H9 (cell line): Measurements from ENCODE around the gene OR14A2. TPM values are rescaled to one million over a fixed set of nuclear protein-coding genes. Genes with fewer than 3 reads are reported as not detected.

Experiments
- DNase-seq: peaks from one replicate; pipeline ENCODE4 v3.0.0-alpha.2; 2017
- H2AFZ ChIP-seq: one replicate; pipeline ENCODE4 v1.6.1; 2013; ENCODE audit warnings: mild to moderate bottlenecking, low read length, control low read depth, moderate library complexity
- H2AK5ac ChIP-seq: 2 replicates; pipeline ENCODE4 v1.6.1; 2013; ENCODE audit warnings: low read length, control low read depth, mixed read lengths; ENCODE audit not compliant: insufficient read length
- H2BK120ac ChIP-seq: one replicate; pipeline ENCODE4 v1.6.1; 2013; ENCODE audit warnings: low read depth, mild to moderate bottlenecking, low read length, control low read depth, inconsistent platforms; ENCODE audit not compliant: poor library complexity, severe bottlenecking
- H2BK12ac ChIP-seq: 2 replicates; pipeline ENCODE4 v1.6.1; 2013; ENCODE audit warnings: low read length, control low read depth, mixed read lengths, low read depth; ENCODE audit not compliant: insufficient read length
- H2BK15ac ChIP-seq: 2 replicates; pipeline ENCODE4 v1.6.1; 2013; ENCODE audit warnings: low read depth, low read length, control low read depth
- H2BK20ac ChIP-seq: one replicate; pipeline ENCODE4 v1.6.1; 2013; ENCODE audit warnings: low read depth, mild to moderate bottlenecking, low read length, control low read depth, inconsistent platforms; ENCODE audit not compliant: poor library complexity, severe bottlenecking
- H2BK5ac ChIP-seq: 2 replicates; pipeline ENCODE4 v1.6.1; 2013; ENCODE audit warnings: low read length, control low read depth, mixed read lengths; ENCODE audit not compliant: insufficient read length
- H3K14ac ChIP-seq: 2 replicates; pipeline ENCODE4 v1.6.1; 2013; ENCODE audit warnings: low read length, control low read depth; ENCODE audit not compliant: insufficient read depth
- H3K18ac ChIP-seq: 2 replicates; pipeline ENCODE4 v1.6.1; 2013; ENCODE audit warnings: low read depth, mild to moderate bottlenecking, mixed read lengths, low read length, control low read depth; ENCODE audit not compliant: insufficient read length
- H3K23ac ChIP-seq: 2 replicates; pipeline ENCODE4 v1.6.1; 2013; ENCODE audit warnings: low read length, control low read depth, mixed read lengths, low read depth; ENCODE audit not compliant: insufficient read length
- H3K23me2 ChIP-seq: 2 replicates; pipeline ENCODE4 v1.6.1; 2013; ENCODE audit warnings: low read depth, mild to moderate bottlenecking, mixed read lengths, low read length, control low read depth; ENCODE audit not compliant: insufficient read length, poor library complexity, severe bottlenecking
- H3K27ac ChIP-seq: 2 replicates; pipeline ENCODE4 v1.5.1; 2013; ENCODE audit warnings: low read length, control low read depth, mixed read lengths, low read depth; ENCODE audit not compliant: insufficient read length
- H3K27me3 ChIP-seq: 2 replicates; pipeline ENCODE4 v1.6.1; 2013; ENCODE audit warnings: low read length, control low read depth, inconsistent platforms; ENCODE audit not compliant: insufficient read depth
- H3K4ac ChIP-seq: 2 replicates; pipeline ENCODE4 v1.6.1; 2013; ENCODE audit warnings: low read depth, mild to moderate bottlenecking, control low read depth, inconsistent platforms, low read length, moderate library complexity
- H3K4me1 ChIP-seq: 2 replicates; pipeline ENCODE4 v1.6.1; 2013; ENCODE audit warnings: low read length, control low read depth, inconsistent platforms; ENCODE audit not compliant: insufficient read depth
- H3K4me2 ChIP-seq: 2 replicates; pipeline ENCODE4 v1.6.1; 2013; ENCODE audit warnings: low read length, control low read depth, mixed read lengths; ENCODE audit not compliant: insufficient read length, insufficient read depth
- H3K56ac ChIP-seq: 2 replicates; pipeline ENCODE4 v1.6.1; 2013; ENCODE audit warnings: low read depth, mild to moderate bottlenecking, mixed read lengths, low read length, control low read depth; ENCODE audit not compliant: insufficient read length
- H3K79me1 ChIP-seq: 2 replicates; pipeline ENCODE4 v1.6.1; 2013; ENCODE audit warnings: low read depth, mild to moderate bottlenecking, moderate library complexity, low read length, control low read depth, inconsistent platforms; ENCODE audit not compliant: insufficient read depth, poor library complexity, severe bottlenecking
- H3K79me2 ChIP-seq: 2 replicates; pipeline ENCODE4 v1.6.1; 2013; ENCODE audit warnings: low read length, control low read depth, inconsistent platforms; ENCODE audit not compliant: insufficient read depth
- H3K9ac ChIP-seq: 2 replicates; pipeline ENCODE4 v1.6.1; 2013; ENCODE audit warnings: low read length, control low read depth, mixed read lengths; ENCODE audit not compliant: insufficient read length; ENCODE audit errors: extremely low read depth
- H3K9me3 ChIP-seq: one replicate; pipeline ENCODE4 v1.6.1; 2013; ENCODE audit warnings: low read depth, low read length, inconsistent platforms; ENCODE audit not compliant: control insufficient read depth
- H3T11ph ChIP-seq: one replicate; pipeline ENCODE4 v1.6.1; 2013; ENCODE audit warnings: mild to moderate bottlenecking, low read length, control low read depth, inconsistent platforms
- H4K20me1 ChIP-seq: one replicate; pipeline ENCODE4 v1.6.1; 2013; ENCODE audit not compliant: control insufficient read depth, insufficient read length, insufficient read depth
- H4K5ac ChIP-seq: 2 replicates; pipeline ENCODE4 v1.6.1; 2013; ENCODE audit warnings: low read depth, mild to moderate bottlenecking, mixed read lengths, low read length, control low read depth; ENCODE audit not compliant: insufficient read length
- H4K8ac ChIP-seq: replicated peaks from 2 replicates; pipeline ENCODE4 v1.6.1; 2013; ENCODE audit warnings: low read length, control low read depth, mixed read lengths, low read depth; ENCODE audit not compliant: insufficient read length
- H4K91ac ChIP-seq: 2 replicates; pipeline ENCODE4 v1.6.1; 2013; ENCODE audit warnings: low read depth, mild to moderate bottlenecking, moderate library complexity, mixed read lengths, low read length, control low read depth; ENCODE audit not compliant: insufficient read length
- H3K27ac Mint-ChIP-seq, 3 experiments: 2 replicates in 2 of 3; 3 replicates in 1 of 3; pipeline ENCODE4 v1.8.0; 2020 to 2021; ENCODE audit warnings: mixed read lengths in 3 of 3, mild to moderate bottlenecking in 1 of 3, moderate library complexity in 1 of 3
- H3K27me3 Mint-ChIP-seq: 2 replicates; pipeline ENCODE4 v1.8.0; 2021; ENCODE audit warnings: low read depth, mild to moderate bottlenecking, moderate library complexity, mixed read lengths
- H3K36me3 Mint-ChIP-seq, 3 experiments: 2 replicates in 2 of 3; 3 replicates in 1 of 3; pipeline ENCODE4 v1.8.0; 2020 to 2021; ENCODE audit warnings: low read depth in 3 of 3, mixed read lengths in 3 of 3; ENCODE audit not compliant: insufficient read depth in 1 of 3
- H3K4me1 Mint-ChIP-seq, 2 experiments: 2 replicates each; pipeline ENCODE4 v1.8.0; 2020; ENCODE audit warnings: mixed read lengths in 2 of 2
- H3K4me3 Mint-ChIP-seq, 2 experiments: 2 replicates in 1 of 2; 3 replicates in 1 of 2; pipeline ENCODE4 v1.8.0; 2020 to 2021; ENCODE audit warnings: mild to moderate bottlenecking in 2 of 2, mixed read lengths in 2 of 2, moderate library complexity in 1 of 2
- H3K9me3 Mint-ChIP-seq, 2 experiments: 2 replicates in 1 of 2; 3 replicates in 1 of 2; pipeline ENCODE4 v1.8.0; 2020; ENCODE audit warnings: mild to moderate bottlenecking in 2 of 2, mixed read lengths in 2 of 2, moderate library complexity in 1 of 2
- CTCF ChIP-seq: fragments of 200-600 bp; sonication (generic); conservative IDR thresholded peaks from 3 replicates; pipeline ENCODE4 v1.8.0; 2021; ENCODE audit warnings: antibody characterized with exemption, mild to moderate bottlenecking
- WGBS: extraction: QIAGEN DNeasy Blood & Tissue Kit; methylation state at CpG from one replicate; pipeline ENCODE4 v1.1.7; 2013; ENCODE audit warnings: missing lambda C conversion rate, low lambda C conversion rate, mixed read lengths; ENCODE audit not compliant: insufficient read length; ENCODE audit errors: extremely low coverage; 5-methylcytosine and 5-hydroxymethylcytosine counted together
- total RNA-seq: library from RNA; stranded (reverse); gene quantifications from 2 replicates; pipeline ENCODE4 v1.2.1, GENCODE V29; 2021

The OR14A2 gene
- total RNA-seq, 1 experiment from 2014 or later, result not detected

GRCh38 chr1:247741756-247742155 is 6.2 kb downstream of the OR14A2 start:
- no peak overlapping the region for H3K14ac ChIP-seq
- DNase-seq, result no peak
- H3K4me2 ChIP-seq, result no peak overlapping the region
- H3K27me3 ChIP-seq, result no peaks in the 10 kb centered on the region
- no peak overlapping the region for H2BK15ac ChIP-seq
- no peak overlapping the region for H3K4me3 Mint-ChIP-seq
- H3K4ac ChIP-seq, result no peak overlapping the region
- H3K9ac ChIP-seq, result no peak overlapping the region
- H3K56ac ChIP-seq, result no peak overlapping the region
- H2AK5ac ChIP-seq, result no peak overlapping the region
- H3K4me1 ChIP-seq, result no peaks in the 10 kb centered on the region
- H3K23me2 ChIP-seq, result no peaks in the 10 kb centered on the region
- H2BK5ac ChIP-seq, result no peak overlapping the region
- H3K4me1 Mint-ChIP-seq, result no peaks in the 10 kb centered on the region
- H4K5ac ChIP-seq, result no peak overlapping the region
- no peaks in the 10 kb centered on the region for H3K36me3 Mint-ChIP-seq
- no peaks in the 10 kb centered on the region for H3K79me2 ChIP-seq
- WGBS, result no CpG with 5 or more reads among the region's 5 CpGs
- no peak overlapping the region for H3K23ac ChIP-seq
- H3K9me3 Mint-ChIP-seq, result peaks cover 32 to 62% of the 10 kb centered on the region in 2 experiments
- H3T11ph ChIP-seq, result no peak overlapping the region
- no peak overlapping the region for H2AFZ ChIP-seq
- no peak overlapping the region for H3K18ac ChIP-seq
- no peaks in the 10 kb centered on the region for H3K79me1 ChIP-seq
- H2BK20ac ChIP-seq, result no peak overlapping the region
- no peak overlapping the region for H2BK12ac ChIP-seq
- no peak overlapping the region for H2BK120ac ChIP-seq
- no peaks in the 10 kb centered on the region for H4K20me1 ChIP-seq
- H3K27ac ChIP-seq, result no peak overlapping the region
- peaks cover 17% of the 10 kb centered on the region for H3K9me3 ChIP-seq
- H4K8ac ChIP-seq, result no peak overlapping the region
- no peak overlapping the region for H3K27ac Mint-ChIP-seq
- no peaks in the 10 kb centered on the region for H3K27me3 Mint-ChIP-seq
- H4K91ac ChIP-seq, result no peak overlapping the region
- no peak for TF ChIP-seq CTCF
